GM23338 (cell line): Measurements from ENCODE around the gene CBLN3. TPM values are rescaled to one million over a fixed set of nuclear protein-coding genes. Genes with fewer than 3 reads are reported as not detected.

Source experiments
- ATAC-seq: fragments of 200-7000 bp; cut with Tn5 transposase; 3 replicates; pipeline ENCODE4 v1.9.1; 2020
- DNase-seq: peaks from one replicate; pipeline ENCODE4 v3.0.0-alpha.2; 2015; ENCODE audit warnings: low spot score
- H2AFZ ChIP-seq: fragments of 200-600 bp; sonication (generic); 2 replicates; pipeline ENCODE4 v1.8.0; 2016; ENCODE audit warnings: antibody characterized with exemption, mild to moderate bottlenecking, moderate library complexity
- H3F3A ChIP-seq: fragments of 200-600 bp; sonication (generic); replicated peaks from 2 replicates; pipeline ENCODE4 v1.8.0; 2017; ENCODE audit warnings: antibody characterized with exemption, mixed run types, low read depth
- H3K27ac ChIP-seq: fragments of 200-600 bp; sonication (generic); 2 replicates; pipeline ENCODE4 v1.6.1; 2016; ENCODE audit warnings: low read depth
- H3K27me3 ChIP-seq: fragments of 200-600 bp; sonication (generic); 2 replicates; pipeline ENCODE4 v1.8.0; 2016; ENCODE audit warnings: mild to moderate bottlenecking, mixed run types, moderate library complexity; ENCODE audit not compliant: insufficient read depth
- H3K36me3 ChIP-seq: fragments of 200-600 bp; sonication (generic); 2 replicates; pipeline ENCODE4 v1.8.0; 2016; ENCODE audit warnings: mild to moderate bottlenecking; ENCODE audit not compliant: insufficient read depth
- H3K4me1 ChIP-seq: fragments of 200-600 bp; sonication (generic); 2 replicates; pipeline ENCODE4 v1.8.0; 2016; ENCODE audit warnings: mild to moderate bottlenecking, moderate library complexity; ENCODE audit not compliant: insufficient read depth
- H3K4me2 ChIP-seq: fragments of 200-600 bp; sonication (generic); 2 replicates; pipeline ENCODE4 v1.7.1; 2017; ENCODE audit warnings: mixed run types
- H3K4me3 ChIP-seq: fragments of 200-600 bp; sonication (generic); 2 replicates; pipeline ENCODE4 v1.6.1; 2016; ENCODE audit warnings: mixed run types
- H3K79me2 ChIP-seq: fragments of 200-600 bp; sonication (generic); replicated peaks from 2 replicates; pipeline ENCODE4 v1.8.0; 2017; ENCODE audit warnings: mild to moderate bottlenecking; ENCODE audit not compliant: insufficient read depth
- H3K9me2 ChIP-seq: fragments of 200-600 bp; sonication (generic); 2 replicates; pipeline ENCODE4 v1.8.0; 2017; ENCODE audit not compliant: insufficient read depth
- H4K20me1 ChIP-seq: fragments of 200-600 bp; sonication (generic); replicated peaks from 2 replicates; pipeline ENCODE4 v1.8.0; 2017; ENCODE audit warnings: mild to moderate bottlenecking; ENCODE audit not compliant: insufficient read depth
- H3K27ac Mint-ChIP-seq: 2 replicates; pipeline ENCODE4 v1.8.0; 2020; ENCODE audit warnings: inconsistent platforms, mild to moderate bottlenecking, moderate library complexity, mixed read lengths
- H3K27me3 Mint-ChIP-seq: 3 replicates; pipeline ENCODE4 v1.8.0; 2022; ENCODE audit warnings: low read depth, mild to moderate bottlenecking, moderate library complexity, mixed read lengths, inconsistent platforms; ENCODE audit not compliant: insufficient read depth, poor library complexity
- H3K36me3 Mint-ChIP-seq: 3 replicates; pipeline ENCODE4 v1.8.0; 2021; ENCODE audit warnings: low read depth, mild to moderate bottlenecking, inconsistent platforms, moderate library complexity, mixed read lengths
- H3K4me1 Mint-ChIP-seq: 3 replicates; pipeline ENCODE4 v1.8.0; 2020; ENCODE audit warnings: mild to moderate bottlenecking, inconsistent platforms, mixed read lengths
- H3K4me3 Mint-ChIP-seq: 3 replicates; pipeline ENCODE4 v1.8.0; 2021; ENCODE audit warnings: moderate library complexity, mild to moderate bottlenecking, inconsistent platforms, mixed read lengths
- H3K9me3 Mint-ChIP-seq: 3 replicates; pipeline ENCODE4 v1.8.0; 2020; ENCODE audit warnings: moderate library complexity, mild to moderate bottlenecking, inconsistent platforms, mixed read lengths
- ETS1 ChIP-seq: IDR thresholded peaks from 2 replicates; pipeline ENCODE4 v1.6.1; 2016; ENCODE audit warnings: antibody characterized with exemption
- NANOG ChIP-seq: IDR thresholded peaks from 2 replicates; pipeline ENCODE4 v1.6.1; 2016; ENCODE audit warnings: antibody characterized with exemption, borderline replicate concordance
- REST ChIP-seq: IDR thresholded peaks from one replicate; pipeline ENCODE4 v1.6.1; 2018; ENCODE audit warnings: antibody characterized with exemption; ENCODE audit not compliant: unreplicated experiment
- ZNF114 ChIP-seq: fragments of 250-450 bp; sonication (Bioruptor Pico); IDR thresholded peaks from 2 replicates; pipeline ENCODE4 v1.5.0; 2020; ENCODE audit warnings: mild to moderate bottlenecking, moderate library complexity
- ZNF331 ChIP-seq: fragments of 250-450 bp; sonication (Bioruptor Pico); IDR thresholded peaks from 2 replicates; pipeline ENCODE4 v1.5.0; 2020; ENCODE audit warnings: low read depth, mild to moderate bottlenecking, moderate library complexity
- ZNF462 ChIP-seq: fragments of 250-450 bp; sonication (Bioruptor Pico); IDR thresholded peaks from 2 replicates; pipeline ENCODE4 v1.5.0; 2020; ENCODE audit warnings: mild to moderate bottlenecking, moderate library complexity
- polyA plus RNA-seq: library from polyadenylated mRNA; unstranded; fragments of >200 nt; fragmentation: Nextera tagmentation; extraction: Ambion mirVana; gene quantifications from 2 replicates; pipeline ENCODE4 v1.2.1, GENCODE V29; 2016
- total RNA-seq: library from RNA; depleted of rRNA; stranded (reverse); fragments of >200 nt; shearing (Covaris generic); gene quantifications from 2 replicates; pipeline ENCODE4 v1.2.3, GENCODE V29; 2014

The CBLN3 gene
- total and polyA plus RNA-seq, 2 experiments from 2014 or later: 0.07 to 0.19 TPM

GRCh38 chr14:24465805-24466204 is 36.3 kb upstream of the CBLN3 start:
- no peak for ATAC-seq
- no peaks in the 10 kb centered on the region for H3K27me3 ChIP-seq
- H3K36me3 Mint-ChIP-seq: no peaks in the 10 kb centered on the region; the same call in 2 of the 3 replicates

GRCh38 chr14:24465368-24465767 is 35.9 kb upstream of the CBLN3 start:
- TF ChIP-seq ETS1: no peak
- TF ChIP-seq NANOG: no peak
- TF ChIP-seq ZNF331 (CRISPR knock-in tag): no peak
- TF ChIP-seq ZNF462 (CRISPR knock-in tag): no peak
- no peak for TF ChIP-seq ZNF114
- H3K9me2 ChIP-seq: no peaks in the 10 kb centered on the region
- no peak overlapping the region for H2AFZ ChIP-seq
- H4K20me1 ChIP-seq: no peaks in the 10 kb centered on the region
- H3K4me2 ChIP-seq: no peak overlapping the region
- no peaks in the 10 kb centered on the region for H3F3A ChIP-seq
- H3K36me3 ChIP-seq: no peaks in the 10 kb centered on the region
- DNase-seq: no peak
- H3K79me2 ChIP-seq: no peaks in the 10 kb centered on the region
- no peak overlapping the region for H3K4me3 ChIP-seq
- H3K27ac ChIP-seq: no peak overlapping the region
- Mint-ChIP-seq H3K4me1 (peaks cover 3% of the 10 kb centered on the region; the same call in 1 of the 3 replicates), H3K27me3 (no peaks in the 10 kb centered on the region), H3K9me3 (no peaks in the 10 kb centered on the region; the same call in 1 of the 3 replicates), H3K4me3 (no peak overlapping the region), H3K27ac (no peak overlapping the region), H3K36me3 (no peaks in the 10 kb centered on the region; the same call in 2 of the 3 replicates)
- no peak for ATAC-seq
- H3K27me3 ChIP-seq: no peaks in the 10 kb centered on the region
- H3K4me1 ChIP-seq: no peaks in the 10 kb centered on the region

More at GRCh38 chr14:24465805-24466204, 36.3 kb upstream of the CBLN3 start:
- Mint-ChIP-seq H3K27ac (no peak overlapping the region), H3K9me3 (no peaks in the 10 kb centered on the region; the same call in 1 of the 3 replicates), H3K4me3 (no peak overlapping the region), H3K4me1 (peaks cover 3% of the 10 kb centered on the region; the same call in 1 of the 3 replicates), H3K27me3 (no peaks in the 10 kb centered on the region)
- no peaks in the 10 kb centered on the region for H3K36me3 ChIP-seq
- H3K4me2 ChIP-seq: no peak overlapping the region
- no peak overlapping the region for H2AFZ ChIP-seq
- H3F3A ChIP-seq: no peaks in the 10 kb centered on the region
- TF ChIP-seq ZNF331 (CRISPR knock-in tag): no peak
- no peak for TF ChIP-seq REST
- H3K4me3 ChIP-seq: no peak overlapping the region
- H3K9me2 ChIP-seq: no peaks in the 10 kb centered on the region
- H3K4me1 ChIP-seq: no peaks in the 10 kb centered on the region
- no peaks in the 10 kb centered on the region for H3K79me2 ChIP-seq
- DNase-seq: no peak
- no peak overlapping the region for H3K27ac ChIP-seq
- H4K20me1 ChIP-seq: no peaks in the 10 kb centered on the region
